ENCODE measurements around the gene GNAS.
"Not testable (repeated sequence)": the region's sequence is repeated elsewhere in the genome, so short reads cannot be mapped to it uniquely, and the experiment has no call there.

GNAS gene

DNA sequence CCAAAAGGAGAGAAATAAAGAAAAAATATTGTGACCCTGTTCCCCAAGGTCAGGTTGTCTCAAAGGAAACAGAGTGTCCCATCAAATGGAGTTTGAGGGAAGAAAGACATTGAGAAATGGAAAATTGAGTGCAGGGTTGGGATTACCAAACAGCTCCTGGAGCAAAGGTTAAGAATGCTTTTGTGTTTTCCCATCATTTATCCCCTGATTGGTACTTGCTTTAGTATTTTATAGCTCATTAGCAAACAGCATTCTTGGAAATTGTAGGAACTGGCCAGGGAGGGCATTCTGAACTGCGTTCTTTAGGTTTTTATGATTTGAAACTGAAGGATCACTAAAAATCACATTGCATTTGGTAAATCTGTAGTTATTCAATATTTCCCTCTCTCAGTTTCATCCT is 69.5 kb downstream of the GNAS start:
- no peak for DNase-seq

DNA sequence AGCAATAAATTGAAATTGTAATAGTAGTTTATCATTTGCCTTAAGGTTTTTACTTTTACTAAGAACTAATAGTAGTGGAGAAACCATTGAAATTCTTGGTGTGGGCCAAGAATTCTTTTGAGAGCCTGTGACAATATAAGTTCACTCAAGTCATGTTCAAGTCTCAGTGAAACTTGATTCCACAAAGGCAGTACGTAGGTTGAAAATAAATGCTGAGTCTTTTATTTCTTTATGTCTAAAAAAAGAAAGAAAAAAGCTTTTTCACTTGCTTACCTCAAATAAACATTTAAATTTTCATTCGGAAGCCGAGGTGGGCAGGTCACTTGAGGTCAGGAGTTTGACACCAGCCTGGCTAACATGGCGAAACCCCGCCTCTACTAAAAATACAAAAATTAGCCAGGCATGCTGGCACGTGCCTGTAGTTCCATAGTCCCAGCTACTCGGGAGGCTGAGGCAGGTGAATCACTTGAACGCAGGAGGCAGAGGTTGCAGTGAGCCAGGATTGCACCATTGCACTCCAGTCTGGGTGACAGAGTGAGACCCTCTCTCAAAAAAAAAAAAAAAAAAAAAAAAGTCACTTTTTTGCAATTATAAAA is 70.7 kb downstream of the GNAS start:
- no peak for DNase-seq

DNA sequence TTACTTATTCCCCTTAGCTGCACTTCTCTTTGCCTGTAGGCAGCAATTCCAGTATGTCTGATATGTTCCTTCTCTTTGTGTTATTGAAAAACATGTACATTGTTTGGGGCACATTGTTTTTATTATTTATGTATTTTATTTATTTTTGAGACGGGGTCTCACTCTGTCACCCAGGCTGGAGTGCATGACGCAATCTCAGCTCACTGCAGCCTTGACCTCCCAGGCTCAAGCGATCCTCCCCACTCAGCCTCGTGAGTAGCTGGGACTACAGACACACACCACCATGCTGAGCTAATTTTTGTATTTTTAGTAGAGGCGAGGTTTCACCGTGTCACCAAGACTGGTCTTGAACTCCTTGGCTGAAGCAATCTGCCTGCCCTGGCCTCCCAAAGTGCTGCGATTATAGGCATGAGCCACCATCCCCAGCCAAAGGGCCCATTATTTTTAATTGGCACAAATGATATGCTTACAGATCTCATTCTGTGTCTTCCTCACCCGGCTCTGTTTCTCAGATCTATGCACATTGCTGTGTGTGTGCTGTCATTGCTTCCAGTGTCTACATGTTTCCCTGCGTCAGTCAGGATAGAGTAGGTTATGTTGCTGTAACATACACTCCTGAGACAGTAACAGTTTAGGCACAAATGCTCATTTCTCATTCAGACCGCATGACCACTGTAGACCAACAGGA is 74.4 kb downstream of the GNAS start:
- DNase-seq, result no peak

DNA sequence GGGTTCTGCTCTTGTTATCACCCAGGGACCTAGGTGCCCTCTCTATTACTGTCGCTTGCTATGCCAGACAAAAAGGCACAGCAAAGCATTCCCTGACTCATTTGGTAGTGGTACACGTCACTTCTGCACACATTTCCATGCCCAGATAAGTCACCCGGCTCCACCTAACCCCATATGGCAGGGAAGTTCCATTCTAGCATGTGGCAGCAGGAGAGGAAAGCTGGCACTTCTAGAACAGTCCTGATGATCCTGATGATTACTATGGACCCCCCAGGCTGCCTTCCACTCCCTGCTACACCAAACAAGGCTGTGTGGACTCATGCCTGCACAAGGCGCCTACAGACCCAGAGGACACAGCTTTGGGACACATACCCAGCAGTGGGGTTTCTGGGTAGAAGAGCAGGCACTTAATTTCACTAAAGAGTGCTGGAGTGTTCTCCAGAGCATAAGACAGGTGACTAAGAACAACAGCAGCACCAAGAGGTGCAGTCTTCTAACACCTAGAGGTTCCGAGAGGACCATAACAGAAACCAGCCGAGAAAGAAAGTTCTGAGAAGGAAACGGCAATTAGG is 75.1 kb downstream of the GNAS start:
- DNase-seq, result no peak

DNA sequence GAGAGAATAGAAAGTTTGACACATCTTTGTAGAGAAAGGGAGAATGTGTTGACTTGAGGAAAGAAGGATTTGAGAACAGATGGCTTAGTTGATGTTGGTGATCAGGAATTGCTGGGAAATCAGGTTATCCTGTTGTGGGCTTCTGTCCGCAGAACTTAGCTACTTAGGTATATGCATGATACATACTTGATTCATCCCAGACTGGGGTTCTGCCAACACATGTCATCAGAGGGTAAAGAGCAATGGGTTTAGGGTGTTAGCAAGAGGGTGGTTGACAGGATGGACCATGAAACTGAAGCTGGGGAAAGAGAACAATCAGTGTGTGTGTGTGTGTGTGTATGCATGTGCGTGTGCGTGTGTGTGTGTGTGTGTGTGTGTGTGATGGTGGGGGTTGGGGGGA is 78.0 kb downstream of the GNAS start:
- DNase-seq, result no peak

GRCh38 chr20:58932170-58932569 is 79.7 kb downstream of the GNAS start:
- DNase-seq, result no peak

DNA sequence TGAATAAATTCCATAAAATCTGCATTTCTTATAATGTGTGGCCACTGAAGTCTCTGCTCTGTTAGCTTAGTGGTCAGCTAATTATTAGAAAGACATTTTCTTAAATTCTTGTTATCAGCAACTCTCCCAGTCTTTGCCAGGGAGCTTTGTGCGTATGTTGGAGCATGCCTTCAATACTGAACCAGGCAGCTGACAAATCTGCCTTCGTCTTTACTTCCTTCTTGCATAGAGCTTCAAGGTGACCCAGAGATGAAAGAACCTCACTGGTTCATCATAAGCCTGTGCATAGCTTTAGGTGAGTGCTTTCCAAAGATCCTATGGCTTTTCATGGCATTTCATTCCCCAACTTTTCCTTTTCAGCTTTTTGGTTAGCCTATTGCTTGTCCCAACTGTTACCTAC is 85.6 kb downstream of the GNAS start:
- no peak for DNase-seq

DNA sequence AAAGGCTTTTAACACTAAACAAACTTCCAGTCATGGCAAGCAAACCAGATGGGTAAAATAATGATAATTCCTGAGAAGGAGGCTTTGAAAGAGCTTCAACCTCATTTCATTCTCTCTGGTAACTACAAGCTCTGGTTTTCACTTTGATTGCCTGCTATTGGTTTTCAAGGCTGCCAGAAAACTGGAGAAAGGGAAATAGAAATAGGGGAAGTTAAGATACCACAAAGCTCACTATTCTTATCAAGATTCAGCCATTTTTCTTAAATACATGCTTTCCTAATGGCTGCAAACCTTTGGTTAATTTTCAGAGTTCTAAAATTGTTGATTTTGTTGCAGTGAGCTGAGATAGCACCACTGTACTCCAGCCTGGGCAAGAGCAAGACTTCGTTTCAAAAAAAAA is 86.0 kb downstream of the GNAS start:
- no peak for DNase-seq

- no peak for DNase-seq
Measured at GRCh38 chr20:58941471-58941870, 89.0 kb downstream of the GNAS start.

DNA sequence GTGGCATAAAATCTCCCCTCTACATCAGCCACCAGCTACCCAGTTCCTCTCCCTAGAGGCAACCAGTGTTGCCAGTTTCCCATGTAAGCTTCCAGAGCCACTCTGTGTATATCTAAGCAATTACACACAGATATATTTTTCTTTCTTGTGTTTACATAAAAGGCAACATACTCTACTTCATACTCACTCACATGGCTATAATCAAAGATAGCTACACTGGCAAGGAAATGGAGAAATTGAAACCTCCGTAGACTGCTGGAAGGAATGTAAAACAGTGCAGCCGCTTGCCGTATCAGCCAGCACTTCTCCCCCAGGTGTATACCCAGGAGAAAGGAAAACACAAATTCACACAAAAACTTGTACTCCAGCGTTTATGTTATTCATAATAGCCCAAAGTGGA is 90.0 kb downstream of the GNAS start:
- no peak for DNase-seq

- DNase-seq, result no peak
Measured at GRCh38 chr20:58944610-58945009, 92.1 kb downstream of the GNAS start.

GRCh38 chr20:58945965-58946631 is 93.6 kb downstream of the GNAS start:
- no peak for DNase-seq

DNA sequence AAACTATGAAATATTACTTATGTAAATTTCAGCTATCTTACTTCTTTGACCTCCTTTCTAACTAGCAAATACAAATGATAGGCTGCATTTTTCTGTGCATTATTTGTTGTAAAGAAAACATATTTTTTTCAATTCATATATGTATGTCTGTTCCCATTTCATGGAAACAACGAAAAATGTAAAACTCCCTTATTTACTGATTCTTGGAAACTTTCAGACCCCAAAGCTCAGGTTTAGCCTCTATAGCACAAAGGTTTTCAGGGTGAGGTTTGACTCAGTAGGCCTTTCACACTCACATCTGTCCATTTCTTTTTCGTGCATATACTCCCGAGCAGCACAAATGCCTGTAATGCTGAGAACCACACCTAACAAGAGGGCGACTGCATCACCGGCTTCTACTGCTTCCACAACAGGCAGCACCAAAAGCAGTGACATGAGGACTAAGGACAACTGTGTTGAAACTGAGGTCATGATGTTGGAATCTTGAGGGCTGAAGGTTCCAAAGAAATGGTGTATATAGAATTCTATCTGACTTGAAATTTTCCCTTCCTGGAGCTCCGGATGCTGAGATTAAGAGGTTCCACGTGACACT is 95.4 kb downstream of the GNAS start:
- not testable (repeated sequence) for DNase-seq

DNA sequence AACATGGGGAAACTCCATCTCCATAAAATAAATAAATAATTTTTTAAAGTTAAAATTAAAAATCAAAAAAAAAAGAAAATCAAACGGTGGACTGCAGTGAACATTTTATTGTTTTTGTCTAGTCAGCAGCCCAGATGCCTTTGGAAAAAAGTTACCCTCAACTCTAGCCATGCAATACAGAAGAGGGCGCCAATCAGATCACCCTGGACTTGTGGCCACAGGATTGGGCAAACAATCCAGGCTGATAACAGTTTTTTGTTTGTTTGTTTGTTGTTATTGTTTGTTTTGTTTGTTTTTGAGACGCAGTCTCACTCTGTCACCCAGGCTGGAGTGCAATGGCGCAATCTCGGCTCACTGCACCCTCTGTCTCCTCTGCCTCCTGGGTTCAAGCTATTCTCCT is 98.1 kb downstream of the GNAS start:
- DNase-seq, result no peak

DNA sequence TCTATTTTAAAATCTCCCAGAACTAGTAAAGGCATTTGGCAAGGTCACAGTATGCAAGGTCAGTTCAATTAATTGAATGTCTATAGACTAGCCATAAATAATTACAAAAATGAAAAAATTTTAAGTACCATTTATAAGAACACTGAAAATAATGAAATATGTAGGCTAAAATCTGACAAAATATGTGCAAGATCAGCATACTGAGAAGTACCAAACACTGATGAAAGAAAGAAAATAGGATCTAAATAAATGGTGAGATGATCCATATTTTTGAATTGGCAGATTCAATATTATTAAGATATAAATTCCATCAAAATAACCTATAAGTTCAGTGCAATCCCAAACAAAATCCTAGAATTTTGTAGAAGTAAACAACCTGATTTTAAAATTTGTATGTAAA is 100.5 kb downstream of the GNAS start:
- DNase-seq, result no peak

GRCh38 chr20:58956078-58956477 is 103.6 kb downstream of the GNAS start:
- no peak for DNase-seq

GRCh38 chr20:58959652-58960051 is 107.1 kb downstream of the GNAS start:
- no peak for DNase-seq

Measured in nucleus accumbens (tissue), 56 donors.